Lower lobe of right lung (tissue), 2 donors: ENCODE data around the gene ZBP1. TPM values are rescaled to one million over a fixed set of nuclear protein-coding genes. Genes with fewer than 3 reads are reported as not detected.

Experiments
- ATAC-seq, 2 donors: fragments of 200-7000 bp; cut with Tn5 transposase; one replicate each; pipeline ENCODE4 v1.9.1; 2020 to 2022; ENCODE audit warnings: mild to moderate bottlenecking in 2 of 2, moderate library complexity in 2 of 2
- DNase-seq: peaks from one replicate; pipeline ENCODE4 v3.0.0-alpha.2; 2020
- H3K27ac ChIP-seq: fragments of 200-600 bp; one replicate; pipeline ENCODE4 v1.8.0; 2022
- H3K27me3 ChIP-seq: fragments of 200-600 bp; one replicate; pipeline ENCODE4 v1.8.0; 2022; ENCODE audit warnings: low read depth
- H3K36me3 ChIP-seq: fragments of 200-600 bp; one replicate; pipeline ENCODE4 v1.8.0; 2022; ENCODE audit warnings: mild to moderate bottlenecking
- H3K4me1 ChIP-seq: fragments of 200-600 bp; one replicate; pipeline ENCODE4 v1.8.0; 2022
- H3K4me3 ChIP-seq: fragments of 200-600 bp; one replicate; pipeline ENCODE4 v1.8.0; 2022; ENCODE audit warnings: mild to moderate bottlenecking
- H3K9me3 ChIP-seq: fragments of 200-600 bp; one replicate; pipeline ENCODE4 v1.8.0; 2022
- CTCF ChIP-seq: fragments of 200-600 bp; IDR thresholded peaks from one replicate; pipeline ENCODE4 v1.8.0; 2022; ENCODE audit warnings: antibody characterized with exemption, mild to moderate bottlenecking
- intact Hi-C: fragments of 100-400 bp; cut with DNase I; formaldehyde crosslinking; loops from one replicate; pipeline ENCODE4 v1.11.0; 2022
- total RNA-seq: library from RNA; stranded (reverse); fragmentation: NEBNext Ultra II Directional; extraction: Animal tissue kit (Norgen Biotek cat#: 25700); gene quantifications from one replicate; pipeline ENCODE4 v1.2.1, GENCODE V29; 2021
- donor health status: DM: no; HTN: yes; CAD: no; lungs with severe emphysema.

The ZBP1 gene
- total RNA-seq, 1 donor from 2014 or later = 5.8 TPM

- Histone ChIP-seq H3K36me3 (no peaks in the 10 kb centered on the region), H3K9me3 (no peaks in the 10 kb centered on the region), H3K27ac (no peak overlapping the region), H3K4me3 (no peak overlapping the region), H3K4me1 (no peaks in the 10 kb centered on the region), H3K27me3 (peaks cover 1% of the 10 kb centered on the region)
- DNase-seq (peak; percentile 23), ATAC-seq (no peak)
- TF ChIP-seq CTCF = no peak
- intact Hi-C loops = loop anchor here (10.0 kb wide), 1 partner anchor 600 kb away; no protein-coding TSS in a partner anchor
Observed at GRCh38 chr20:57605045-57605444, 15.2 kb downstream of the ZBP1 start.

GRCh38 chr20:57603120-57603519 lies 17.1 kb downstream of the ZBP1 start:
- no peaks in the 10 kb centered on the region for H3K27me3 ChIP-seq
- H3K9me3 ChIP-seq = no peaks in the 10 kb centered on the region
- DNase-seq (no peak), ATAC-seq (no peak)
- no peak for TF ChIP-seq CTCF
- no peaks in the 10 kb centered on the region for H3K36me3 ChIP-seq
- H3K27ac ChIP-seq = no peak overlapping the region
- intact Hi-C loops = loop anchor here (10.0 kb wide), 1 partner anchor 602 kb away; no protein-coding TSS in a partner anchor
- H3K4me3 ChIP-seq = no peak overlapping the region
- H3K4me1 ChIP-seq = no peaks in the 10 kb centered on the region

- Histone ChIP-seq H3K9me3 (no peaks in the 10 kb centered on the region), H3K4me3 (no peak overlapping the region), H3K36me3 (no peaks in the 10 kb centered on the region), H3K4me1 (peaks cover 7% of the 10 kb centered on the region), H3K27me3 (no peaks in the 10 kb centered on the region), H3K27ac (no peak overlapping the region)
- intact Hi-C loops = loop anchor here (10.0 kb wide), 1 partner anchor 603 kb away; no protein-coding TSS in a partner anchor
- TF ChIP-seq CTCF = no peak
- ATAC-seq = no peak
- DNase-seq = no peak
Observed at GRCh38 chr20:57601737-57602136, 18.5 kb downstream of the ZBP1 start.

GRCh38 chr20:57601211-57601570 lies 19.0 kb downstream of the ZBP1 start:
- peaks cover 8% of the 10 kb centered on the region for H3K4me1 ChIP-seq
- no peaks in the 10 kb centered on the region for H3K9me3 ChIP-seq
- no peak overlapping the region for H3K27ac ChIP-seq
- TF ChIP-seq CTCF = no peak
- ATAC-seq = no peak
- H3K27me3 ChIP-seq = no peaks in the 10 kb centered on the region
- intact Hi-C loops = loop anchor here (10.0 kb wide), 1 partner anchor 604 kb away; no protein-coding TSS in a partner anchor
- H3K36me3 ChIP-seq = no peaks in the 10 kb centered on the region
- no peak for DNase-seq
- H3K4me3 ChIP-seq = no peak overlapping the region

- no peak for ATAC-seq
- Histone ChIP-seq H3K36me3 (no peaks in the 10 kb centered on the region), H3K4me1 (peaks cover 8% of the 10 kb centered on the region), H3K4me3 (no peak overlapping the region), H3K27ac (no peak overlapping the region), H3K9me3 (no peaks in the 10 kb centered on the region), H3K27me3 (no peaks in the 10 kb centered on the region)
- intact Hi-C loops = loop anchor here (10.0 kb wide), 1 partner anchor 604 kb away; no protein-coding TSS in a partner anchor
- DNase-seq = peak; percentile 13
- no peak for TF ChIP-seq CTCF
Observed at GRCh38 chr20:57600320-57601210, 19.7 kb downstream of the ZBP1 start.
